Astrocyte (in vitro differentiated cells and primary cell): ENCODE data around the gene CALD1. TPM values are rescaled to one million over a fixed set of nuclear protein-coding genes. Genes with fewer than 3 reads are reported as not detected.

Source experiments
- DNase-seq: peaks from one replicate; pipeline ENCODE4 v3.0.0-alpha.2; 2010; ENCODE audit warnings: low read depth
- FAIRE-seq: peaks from 2 replicates; lab custom pipeline; 2011; peaks lifted over from hg19 to GRCh38; lab: Jason Lieb, UNC
- H2AFZ ChIP-seq: 2 replicates; pipeline ENCODE4 v1.6.0; 2012; ENCODE audit warnings: low read depth, low read length, inconsistent platforms
- H3K27ac ChIP-seq: 2 replicates; pipeline ENCODE4 v1.5.1; 2011; ENCODE audit warnings: low read depth, low read length, inconsistent platforms
- H3K27me3 ChIP-seq: 2 replicates; pipeline ENCODE4 v1.6.0; 2011; ENCODE audit warnings: low read length, inconsistent platforms; ENCODE audit not compliant: insufficient read depth
- H3K36me3 ChIP-seq: 2 replicates; pipeline ENCODE4 v1.5.1; 2011; ENCODE audit warnings: low read length, inconsistent platforms; ENCODE audit not compliant: insufficient read depth
- H3K4me1 ChIP-seq: 2 replicates; pipeline ENCODE4 v1.5.1; 2011; ENCODE audit warnings: low read length, inconsistent platforms; ENCODE audit not compliant: insufficient read depth
- H3K4me2 ChIP-seq: 2 replicates; pipeline ENCODE4 v1.6.0; 2012; ENCODE audit warnings: low read length, inconsistent platforms
- H3K4me3 ChIP-seq: 2 replicates; pipeline ENCODE4 v1.5.1; 2011; ENCODE audit warnings: low read depth, mild to moderate bottlenecking, low read length, inconsistent platforms; ENCODE audit not compliant: insufficient read depth
- H3K79me2 ChIP-seq: 2 replicates; pipeline ENCODE4 v1.6.0; 2012; ENCODE audit warnings: mild to moderate bottlenecking, low read length, inconsistent platforms; ENCODE audit not compliant: insufficient read depth
- H3K9ac ChIP-seq: 2 replicates; pipeline ENCODE4 v1.6.0; 2012; ENCODE audit warnings: mild to moderate bottlenecking, low read length, inconsistent platforms
- H3K9me3 ChIP-seq: 2 replicates; pipeline ENCODE4 v1.5.1; 2012; ENCODE audit warnings: low read depth, mild to moderate bottlenecking, low read length, inconsistent platforms; ENCODE audit not compliant: insufficient read depth
- H4K20me1 ChIP-seq: 2 replicates; pipeline ENCODE4 v1.6.0; 2012; ENCODE audit warnings: low read length, inconsistent platforms; ENCODE audit not compliant: insufficient read depth
- H3K27ac Mint-ChIP-seq: one replicate; pipeline ENCODE4 v1.8.0; 2021; ENCODE audit warnings: mild to moderate bottlenecking, mixed read lengths; ENCODE audit not compliant: unreplicated experiment
- H3K27me3 Mint-ChIP-seq: one replicate; pipeline ENCODE4 v1.8.0; 2021; ENCODE audit warnings: low read depth, mixed read lengths; ENCODE audit not compliant: unreplicated experiment
- H3K36me3 Mint-ChIP-seq: one replicate; pipeline ENCODE4 v1.8.0; 2021; ENCODE audit warnings: low read depth, mixed read lengths; ENCODE audit not compliant: unreplicated experiment
- H3K4me1 Mint-ChIP-seq: one replicate; pipeline ENCODE4 v1.8.0; 2021; ENCODE audit warnings: low read depth, mixed read lengths; ENCODE audit not compliant: unreplicated experiment
- H3K4me3 Mint-ChIP-seq: one replicate; pipeline ENCODE4 v1.8.0; 2021; ENCODE audit warnings: mild to moderate bottlenecking, moderate library complexity, mixed read lengths; ENCODE audit not compliant: unreplicated experiment
- H3K9me3 Mint-ChIP-seq: one replicate; pipeline ENCODE4 v1.8.0; 2021; ENCODE audit warnings: mild to moderate bottlenecking, mixed read lengths; ENCODE audit not compliant: unreplicated experiment
- EZH2 ChIP-seq: IDR thresholded peaks from 2 replicates; pipeline ENCODE4 v1.6.1; 2012; ENCODE audit warnings: mild to moderate bottlenecking, low read length, inconsistent platforms; ENCODE audit not compliant: insufficient read depth
- total RNA-seq: library from RNA; stranded (reverse); gene quantifications from 2 replicates; pipeline ENCODE4 v1.2.1, GENCODE V29; 2021
- TF ChIP-seq, protein P1 (sequence below): IDR thresholded peaks from 2 replicates; pipeline ENCODE4 v1.5.1; 2011; ENCODE audit warnings: low read depth, mild to moderate bottlenecking, inconsistent platforms, low read length, moderate library complexity; ENCODE audit not compliant: insufficient read depth

The CALD1 gene
- total RNA-seq, 1 donor from 2014 or later: 1,872 TPM

DNA sequence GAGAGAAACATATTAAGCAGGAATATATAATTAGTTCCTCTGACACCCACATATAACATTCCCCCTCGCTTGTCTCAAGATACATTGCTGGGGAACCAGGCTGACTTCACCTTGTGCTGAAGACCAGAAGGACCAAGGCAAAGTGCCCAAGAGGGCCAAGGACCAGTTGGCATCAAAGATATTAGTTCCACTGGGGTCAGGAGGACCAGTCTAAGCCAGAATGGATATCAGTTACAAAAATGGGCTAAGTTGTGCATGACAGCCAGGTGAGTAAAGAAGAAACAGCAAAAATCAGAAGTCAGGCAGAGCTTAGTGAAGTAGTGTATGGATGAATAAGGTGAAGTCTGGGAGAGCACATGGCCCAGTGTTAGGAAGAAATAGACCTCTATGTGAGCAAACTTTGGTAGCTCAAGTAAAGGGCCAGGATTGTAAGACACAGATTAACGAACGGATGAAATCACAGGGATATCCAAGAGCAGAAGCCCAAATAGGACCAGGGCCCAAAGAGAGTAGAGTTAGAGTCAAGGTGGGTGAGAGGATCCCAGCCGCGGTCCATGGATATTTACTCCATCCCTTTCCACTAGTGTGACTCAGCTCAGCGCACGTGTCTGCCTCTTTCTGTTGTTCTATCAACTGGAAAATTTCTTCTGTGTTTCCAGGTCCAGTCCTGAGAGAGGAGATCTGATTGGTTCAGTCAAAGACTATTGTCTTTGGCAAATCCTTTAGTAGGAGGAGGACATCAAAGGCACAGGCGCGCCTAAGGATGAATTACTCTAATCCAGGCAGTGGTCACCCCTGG lies 5.0 kb downstream of the CALD1 start:
- peaks cover 41% of the 10 kb centered on the region for H3K36me3 ChIP-seq
- Mint-ChIP-seq H3K27ac (no peak overlapping the region), H3K9me3 (no peaks in the 10 kb centered on the region), H3K36me3 (peaks cover 26% of the 10 kb centered on the region), H3K27me3 (no peaks in the 10 kb centered on the region), H3K4me3 (no peak overlapping the region), H3K4me1 (peaks cover 21% of the 10 kb centered on the region)
- peaks cover 58% of the 10 kb centered on the region for H3K4me1 ChIP-seq
- FAIRE-seq (no peak), DNase-seq (peak; percentile 64)
- H3K4me2 ChIP-seq: peak overlapping the region; percentile 96
- H3K79me2 ChIP-seq: peaks cover 100% of the 10 kb centered on the region
- H3K9ac ChIP-seq: peak overlapping the region; percentile 34
- TF ChIP-seq, protein P1, sequence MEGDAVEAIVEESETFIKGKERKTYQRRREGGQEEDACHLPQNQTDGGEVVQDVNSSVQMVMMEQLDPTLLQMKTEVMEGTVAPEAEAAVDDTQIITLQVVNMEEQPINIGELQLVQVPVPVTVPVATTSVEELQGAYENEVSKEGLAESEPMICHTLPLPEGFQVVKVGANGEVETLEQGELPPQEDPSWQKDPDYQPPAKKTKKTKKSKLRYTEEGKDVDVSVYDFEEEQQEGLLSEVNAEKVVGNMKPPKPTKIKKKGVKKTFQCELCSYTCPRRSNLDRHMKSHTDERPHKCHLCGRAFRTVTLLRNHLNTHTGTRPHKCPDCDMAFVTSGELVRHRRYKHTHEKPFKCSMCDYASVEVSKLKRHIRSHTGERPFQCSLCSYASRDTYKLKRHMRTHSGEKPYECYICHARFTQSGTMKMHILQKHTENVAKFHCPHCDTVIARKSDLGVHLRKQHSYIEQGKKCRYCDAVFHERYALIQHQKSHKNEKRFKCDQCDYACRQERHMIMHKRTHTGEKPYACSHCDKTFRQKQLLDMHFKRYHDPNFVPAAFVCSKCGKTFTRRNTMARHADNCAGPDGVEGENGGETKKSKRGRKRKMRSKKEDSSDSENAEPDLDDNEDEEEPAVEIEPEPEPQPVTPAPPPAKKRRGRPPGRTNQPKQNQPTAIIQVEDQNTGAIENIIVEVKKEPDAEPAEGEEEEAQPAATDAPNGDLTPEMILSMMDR: no peak
- TF ChIP-seq EZH2: no peak
- peak overlapping the region; percentile 47 for H3K4me3 ChIP-seq
- H3K27me3 ChIP-seq: no peaks in the 10 kb centered on the region
- no peaks in the 10 kb centered on the region for H3K9me3 ChIP-seq
- no peak overlapping the region for H2AFZ ChIP-seq
- H4K20me1 ChIP-seq: peaks cover 97% of the 10 kb centered on the region
- peak overlapping the region; percentile 93 for H3K27ac ChIP-seq

DNA sequence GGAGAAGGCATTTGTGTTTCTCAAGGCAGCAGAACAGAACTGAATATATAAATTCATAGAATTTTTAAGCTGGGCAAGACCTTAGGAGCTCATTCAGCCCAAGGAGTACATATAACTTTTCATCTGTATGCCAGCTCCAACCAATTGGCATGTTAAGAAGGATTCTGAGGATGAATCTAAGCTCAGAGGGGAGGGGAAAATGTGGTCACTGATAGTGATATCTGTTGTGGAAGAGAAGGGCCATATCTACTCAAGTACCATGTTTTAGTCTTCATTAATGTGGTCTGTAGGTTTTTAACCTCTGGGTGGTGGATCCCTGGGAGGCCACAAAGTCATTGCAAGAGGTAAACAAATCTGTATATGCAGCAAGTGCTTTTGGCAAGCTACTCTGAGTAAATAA lies 6.4 kb downstream of the CALD1 start:
- H3K36me3 Mint-ChIP-seq: peaks cover 18% of the 10 kb centered on the region
- FAIRE-seq: no peak

More for the DNA sequence above, 6.4 kb downstream of the CALD1 start:
- Histone ChIP-seq H3K27ac (peak overlapping the region; percentile 8), H3K9ac (peak overlapping the region; percentile 44), H3K4me2 (peak overlapping the region; percentile 96), H2AFZ (no peak overlapping the region), H3K27me3 (no peaks in the 10 kb centered on the region), H4K20me1 (peaks cover 99% of the 10 kb centered on the region), H3K36me3 (peaks cover 46% of the 10 kb centered on the region), H3K79me2 (peaks cover 100% of the 10 kb centered on the region), H3K9me3 (no peaks in the 10 kb centered on the region), H3K4me3 (peak overlapping the region; percentile 26), H3K4me1 (peaks cover 71% of the 10 kb centered on the region)
- no peak overlapping the region for H3K4me3 Mint-ChIP-seq
- no peak overlapping the region for H3K27ac Mint-ChIP-seq
- H3K27me3 Mint-ChIP-seq: no peaks in the 10 kb centered on the region
- no peak for DNase-seq
- TF ChIP-seq, protein P1: no peak
- TF ChIP-seq EZH2: no peak
- H3K4me1 Mint-ChIP-seq: peaks cover 34% of the 10 kb centered on the region
- no peaks in the 10 kb centered on the region for H3K9me3 Mint-ChIP-seq
